GM18858 (cell line): ENCODE measurements around the gene SLC46A1.
"Not testable (repeated sequence)": the region's sequence is repeated elsewhere in the genome, so short reads cannot be mapped to it uniquely, and the experiment has no call there.

Experiments
- ATAC-seq: cut with Tn5 transposase; IDR thresholded peaks from one replicate; pipeline ENCODE4 v1.9.1; 2021; ENCODE audit not compliant: unreplicated experiment

The SLC46A1 gene

GRCh38 chr17:28405632-28406472 lies at the start of gene SLC46A1:
SLC46A1 (minus strand) TSS chr17:28406212; CDS start chr17:28406114, 98 bp downstream.
- ATAC-seq: no peak

GRCh38 chr17:28449859-28450258 lies 43.8 kb upstream of the SLC46A1 start:
- ATAC-seq: no peak

DNA sequence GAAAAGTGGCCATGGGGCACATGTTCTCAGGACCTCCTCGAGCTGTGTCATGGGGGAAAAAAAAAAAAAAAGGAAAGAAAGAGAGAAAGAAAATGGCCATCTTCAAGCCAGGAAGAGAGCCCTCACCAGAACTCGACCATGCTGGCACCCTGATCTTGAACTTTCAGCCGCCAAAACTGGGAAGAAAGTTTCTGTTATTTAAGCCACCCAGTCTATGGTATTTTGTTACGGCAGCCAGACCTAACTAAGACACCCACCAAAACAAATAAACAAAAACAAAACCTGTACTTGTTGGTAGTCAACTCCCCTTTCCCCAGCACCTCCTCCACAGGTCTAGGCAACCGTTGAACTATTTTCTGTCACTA lies 41.4 kb upstream of the SLC46A1 start:
- no peak for ATAC-seq

DNA sequence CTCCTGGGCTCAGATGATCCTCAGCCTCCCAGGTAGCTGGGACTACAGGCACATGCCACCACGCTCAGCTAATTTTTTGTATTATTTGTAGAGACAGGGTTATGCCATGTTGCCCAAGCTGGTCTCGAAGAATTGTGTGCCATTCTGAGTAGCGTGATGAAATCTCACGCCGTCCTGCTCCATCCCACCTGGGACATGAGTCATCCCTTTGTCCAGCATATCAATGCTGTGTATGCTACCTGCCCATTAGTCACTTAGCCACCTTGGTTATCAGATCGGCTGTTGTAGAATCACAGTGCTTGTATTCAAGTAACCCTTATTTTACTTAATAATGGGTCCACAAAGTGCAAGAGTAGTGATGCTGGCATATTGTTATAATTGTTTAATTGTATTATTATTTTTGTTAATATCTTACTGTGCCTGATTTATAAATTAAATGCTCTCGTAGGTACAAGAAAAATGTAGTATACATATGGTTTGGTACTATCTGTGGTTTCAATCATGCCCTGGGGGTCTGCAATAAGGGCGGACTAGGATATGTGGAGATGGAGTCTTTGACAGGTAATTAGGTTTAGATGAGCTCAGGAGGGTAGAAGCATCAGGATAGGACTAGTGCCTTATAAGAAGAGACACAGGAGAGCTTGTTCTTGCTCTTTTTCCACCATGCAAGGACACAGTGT lies 40.8 kb upstream of the SLC46A1 start:
- no peak for ATAC-seq

- ATAC-seq: no peak
These were observed 38.1 kb upstream of the SLC46A1 start for GRCh38 chr17:28443901-28444638.

DNA sequence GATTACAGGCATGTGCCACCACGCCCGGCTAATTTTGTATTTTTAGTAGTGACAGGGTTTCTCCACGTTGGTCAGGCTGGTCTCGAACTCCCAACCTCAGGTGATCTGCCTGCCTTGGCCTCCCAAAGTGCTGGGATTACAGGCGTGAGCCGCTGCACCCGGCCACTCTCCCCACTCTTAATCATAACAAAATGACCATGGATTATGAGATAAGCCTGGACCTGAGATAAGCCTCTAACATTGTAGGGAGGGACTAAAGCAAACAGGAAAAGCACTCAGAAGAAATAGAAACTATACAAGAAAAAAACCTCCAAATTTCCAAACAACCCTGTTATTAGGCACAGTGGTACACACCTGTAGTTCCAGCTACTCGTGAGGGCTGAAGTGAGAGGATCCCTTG lies 28.3 kb upstream of the SLC46A1 start:
- not testable (repeated sequence) for ATAC-seq

DNA sequence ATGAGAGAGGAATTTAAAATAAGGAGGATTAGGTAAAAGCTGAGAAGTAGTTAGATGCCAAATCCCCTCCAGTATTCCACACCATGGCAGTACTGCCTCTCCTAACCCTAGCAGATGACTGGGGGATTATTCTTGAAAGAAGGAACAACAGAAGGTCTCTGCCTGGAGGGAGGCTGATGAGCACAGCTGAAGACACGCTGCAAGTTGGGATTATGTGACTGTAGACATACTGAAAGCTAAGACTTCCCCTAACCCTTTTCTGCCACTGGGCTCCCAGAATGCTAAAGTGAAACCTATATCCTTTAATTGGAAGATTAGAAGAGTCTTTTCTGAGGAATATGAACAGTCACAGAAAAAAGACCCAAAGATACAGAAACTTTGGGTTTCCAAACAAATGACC lies 27.7 kb upstream of the SLC46A1 start:
- ATAC-seq: no peak

DNA sequence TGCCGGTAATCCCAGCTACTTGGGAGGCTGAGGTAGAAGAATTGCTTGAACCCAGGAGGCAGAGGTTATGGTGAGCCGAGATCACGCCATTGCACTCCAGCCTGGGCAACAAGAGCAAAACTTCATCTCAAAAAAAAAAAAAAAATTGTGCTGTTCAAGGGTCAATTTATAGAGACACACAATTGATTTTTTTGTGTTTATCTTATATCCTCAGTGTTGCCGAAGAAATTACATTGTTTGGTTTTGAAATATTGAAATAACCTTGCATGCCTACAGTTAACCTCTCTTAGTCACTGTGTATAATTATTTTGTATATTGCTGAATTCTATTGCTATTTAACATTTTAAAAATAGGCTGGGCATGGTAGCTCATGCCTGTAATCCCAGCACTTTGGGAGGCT lies 22.0 kb upstream of the SLC46A1 start:
- not testable (repeated sequence) for ATAC-seq

GRCh38 chr17:28427371-28427770 lies 21.4 kb upstream of the SLC46A1 start:
- no peak for ATAC-seq

GRCh38 chr17:28426081-28426519 lies 20.1 kb upstream of the SLC46A1 start:
- ATAC-seq: no peak

GRCh38 chr17:28425206-28425605 lies 19.2 kb upstream of the SLC46A1 start:
- no peak for ATAC-seq

GRCh38 chr17:28421787-28422305 lies 15.8 kb upstream of the SLC46A1 start:
- ATAC-seq: no peak

- no peak for ATAC-seq
These were observed 10.8 kb upstream of the SLC46A1 start for GRCh38 chr17:28416703-28417311.

DNA sequence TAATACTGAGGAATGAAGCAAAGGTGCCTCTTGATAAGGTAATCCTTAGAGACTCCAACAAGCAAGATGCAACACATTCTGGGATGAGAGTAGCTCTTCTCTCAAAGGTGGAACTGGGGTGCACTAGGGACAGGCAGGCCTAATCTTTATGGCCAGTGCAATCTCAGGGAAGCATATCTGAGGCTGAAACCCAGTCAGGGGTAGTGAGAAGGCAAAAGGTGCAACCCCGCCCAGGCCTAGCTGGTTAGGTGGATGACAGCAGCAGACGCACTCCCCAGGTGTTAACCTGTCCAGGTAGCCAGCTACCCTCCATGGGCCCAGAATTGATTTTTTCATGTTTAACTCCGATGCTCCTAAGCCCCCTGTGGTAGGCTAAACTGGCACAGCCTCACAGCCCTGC lies 9.9 kb upstream of the SLC46A1 start:
- ATAC-seq: no peak

- ATAC-seq: no peak
These were observed 7.8 kb upstream of the SLC46A1 start for GRCh38 chr17:28413804-28414203.

- no peak for ATAC-seq
These were observed 6.1 kb upstream of the SLC46A1 start for GRCh38 chr17:28412099-28412498.

DNA sequence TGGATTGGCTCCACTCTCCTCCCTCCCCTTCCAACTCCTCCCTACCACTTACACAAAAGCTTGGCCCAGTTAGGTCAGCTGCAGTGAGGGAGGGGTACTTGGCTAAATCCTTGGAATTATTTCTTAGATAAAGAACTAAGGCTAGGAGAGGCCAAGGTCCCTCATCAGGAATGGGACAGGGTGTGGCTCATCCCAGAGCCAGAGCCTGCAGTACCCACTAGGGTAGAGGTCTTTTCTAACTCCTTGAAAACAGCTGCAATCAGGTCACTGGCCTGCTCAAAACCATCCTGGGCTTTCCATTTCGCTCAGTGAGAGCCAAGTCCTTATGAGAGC lies 1.9 kb upstream of the SLC46A1 start:
- no peak for ATAC-seq

DNA sequence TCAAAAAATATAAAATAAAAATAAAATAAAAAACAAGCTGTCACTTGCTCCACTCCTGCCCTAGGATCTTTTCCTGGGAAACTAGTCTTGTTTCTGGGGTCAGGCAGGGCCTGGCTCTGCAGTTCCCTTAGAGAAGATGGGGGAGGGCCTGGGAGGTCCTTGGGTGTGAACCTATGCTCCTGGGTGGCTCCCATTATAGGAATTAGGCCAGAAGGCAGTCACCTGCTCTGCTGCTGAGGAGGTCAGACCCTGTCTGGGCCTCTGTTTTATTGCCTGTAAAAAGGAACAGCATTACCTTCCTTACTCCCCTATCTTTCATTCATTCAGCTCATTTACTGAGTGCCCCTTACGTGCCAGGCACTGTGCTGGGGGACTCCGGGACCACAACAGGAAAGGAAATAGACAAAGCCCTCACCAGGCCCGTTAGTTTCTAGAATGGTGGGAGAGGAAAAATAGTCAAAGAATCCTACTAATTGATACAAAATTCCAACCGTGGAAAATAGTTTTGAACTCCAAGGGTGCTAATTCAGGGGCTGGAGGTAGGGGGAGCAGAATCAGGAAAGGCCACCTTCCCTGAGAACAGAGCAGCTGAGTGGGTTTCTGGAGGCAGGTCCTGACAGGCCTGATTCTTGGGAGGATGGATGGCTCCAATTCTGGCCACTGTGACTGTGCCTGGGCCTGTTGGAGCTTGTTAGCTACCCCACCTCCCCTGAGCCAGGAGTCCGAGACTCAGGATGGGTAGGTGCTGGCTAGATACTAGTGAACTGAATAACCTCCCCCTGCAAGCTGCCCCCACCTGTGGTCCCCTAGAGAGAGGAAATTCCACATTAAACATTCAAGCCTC lies 1.3 kb upstream of the SLC46A1 start:
- no peak for ATAC-seq

DNA sequence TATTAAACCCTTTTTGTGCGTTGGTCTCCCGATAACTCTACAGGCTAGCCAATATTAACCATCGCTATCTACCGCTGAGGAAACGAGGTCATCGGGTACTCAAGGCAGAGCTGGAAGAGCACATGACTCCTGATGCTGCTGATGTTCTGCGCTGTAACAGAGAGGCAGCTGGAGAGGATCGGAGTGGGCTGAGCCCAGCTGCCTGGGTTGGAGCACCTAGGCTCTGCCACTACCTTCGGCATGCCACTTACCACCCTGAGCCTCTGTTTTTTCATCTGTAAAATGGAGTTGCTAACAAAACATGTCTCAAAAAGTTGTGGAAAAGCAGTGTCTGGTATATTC lies 432 bp upstream of the SLC46A1 start:
- no peak for ATAC-seq

DNA sequence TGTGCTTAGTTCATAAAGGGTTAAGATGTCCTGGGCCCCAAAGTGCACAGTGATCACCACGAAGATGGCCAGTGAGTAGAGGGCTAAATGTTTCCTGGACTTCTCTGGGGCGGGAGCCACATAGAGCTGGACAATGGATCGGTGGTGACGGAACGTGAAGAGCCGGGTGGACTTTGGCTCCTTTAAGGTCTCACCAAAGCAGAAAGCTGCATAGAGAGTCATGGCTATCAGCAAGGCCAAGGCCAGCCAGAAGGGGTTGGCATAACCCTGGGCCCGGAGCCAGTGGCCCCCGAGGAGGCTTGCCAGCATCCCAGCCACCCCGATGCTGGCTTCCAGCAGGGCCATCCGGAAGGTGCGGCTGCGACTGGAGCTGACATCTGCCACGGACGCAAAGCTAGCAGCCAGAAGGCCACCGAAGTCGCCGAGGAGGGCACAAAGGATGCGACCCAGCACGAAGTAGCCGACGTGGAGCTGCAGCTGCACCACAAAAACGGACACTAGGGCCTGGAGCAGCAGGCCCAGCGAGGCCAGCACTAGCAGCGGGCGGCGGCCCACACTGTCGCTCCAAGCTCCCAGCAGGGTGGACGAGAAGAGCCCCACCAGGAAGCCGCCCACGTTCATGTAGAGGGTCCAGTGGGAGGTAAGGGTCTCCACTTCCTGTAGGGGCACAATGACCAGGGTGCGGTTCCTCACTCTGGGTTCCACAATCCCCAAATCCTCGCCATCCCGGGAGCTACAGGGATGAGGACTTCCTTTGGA lies 1.0 kb downstream of the SLC46A1 start:
- ATAC-seq: no peak
